HG03520 (cell line): ENCODE results near the gene DDTL.

Experiments
- ATAC-seq: cut with Tn5 transposase; IDR thresholded peaks from one replicate; pipeline ENCODE4 v1.9.1; 2021; ENCODE audit warnings: mild to moderate bottlenecking, moderate library complexity; ENCODE audit not compliant: unreplicated experiment

The DDTL gene

GRCh38 chr22:24005201-24005600 is 38.5 kb downstream of the DDTL start, which contains the start of gene GSTT4:
Gene GSTT4, minus strand, starts transcription at chr22:24005453. Its CDS starts 97 bp downstream, at chr22:24005356.
- no peak for ATAC-seq

DNA sequence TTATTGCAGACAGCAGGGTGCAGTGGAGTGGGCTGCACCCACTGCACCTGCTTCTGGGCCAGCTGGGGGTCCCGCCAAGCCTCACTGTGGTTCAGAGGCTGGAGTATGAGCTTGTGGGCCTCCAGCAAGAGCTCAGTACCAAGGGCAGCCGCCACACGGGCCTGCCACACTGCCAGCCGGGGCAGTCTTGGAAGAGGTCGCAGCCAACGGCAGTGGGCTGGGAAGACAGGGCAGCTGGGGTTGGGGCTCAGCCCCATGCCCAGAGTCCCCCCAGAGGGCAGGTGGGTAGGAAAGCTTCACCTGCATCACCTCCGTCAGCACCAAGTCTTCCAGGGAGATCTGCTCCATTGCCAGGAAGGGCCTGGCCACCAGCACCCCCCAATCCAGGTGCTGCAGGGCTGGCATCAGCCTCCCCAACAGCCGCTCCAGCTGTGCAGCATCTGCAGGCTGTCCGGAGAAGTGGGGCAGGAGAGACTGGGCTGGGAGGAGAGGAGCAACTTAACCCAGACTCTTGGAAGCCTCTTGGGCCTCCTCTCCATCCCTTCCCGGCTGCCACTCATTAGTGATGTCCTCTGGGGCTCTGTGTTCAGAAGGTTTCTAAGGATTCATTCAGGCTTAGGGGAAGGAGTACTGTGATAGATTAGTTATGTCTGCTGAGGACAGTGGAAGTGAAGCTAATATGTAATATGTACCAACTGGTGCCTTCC is 39.7 kb downstream of the DDTL start:
- no peak for ATAC-seq

DNA sequence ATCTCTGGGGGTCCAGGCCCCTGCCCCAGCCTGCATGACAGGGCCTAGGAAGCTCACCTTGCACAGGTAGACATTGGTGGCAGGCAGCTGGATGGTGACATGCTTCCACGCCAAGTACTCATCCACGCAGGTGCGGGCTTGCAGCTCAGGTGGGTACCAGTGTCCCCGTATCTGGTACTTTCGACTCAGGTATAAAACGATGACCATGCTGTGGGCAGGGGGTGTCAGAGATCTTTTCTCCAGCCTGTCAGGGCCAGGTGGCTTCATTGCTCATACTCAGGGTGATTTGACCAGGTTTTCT is 40.2 kb downstream of the DDTL start:
- no peak for ATAC-seq

GRCh38 chr22:24007253-24008021 is 40.7 kb downstream of the DDTL start:
- ATAC-seq: no peak

DNA sequence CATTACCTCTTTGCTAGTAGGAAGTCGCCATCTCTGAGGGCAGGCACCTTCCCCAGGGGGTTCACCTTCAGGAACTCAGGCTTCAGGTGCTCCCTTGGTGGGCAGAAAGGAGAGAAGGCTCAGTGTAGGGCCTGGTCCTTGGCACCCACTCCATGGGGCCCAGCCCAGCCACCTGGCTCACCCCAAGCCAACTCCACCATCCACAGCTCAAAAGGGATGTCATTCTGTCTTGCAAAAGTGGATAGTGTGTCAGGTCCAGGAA is 41.3 kb downstream of the DDTL start:
- ATAC-seq: no peak

DNA sequence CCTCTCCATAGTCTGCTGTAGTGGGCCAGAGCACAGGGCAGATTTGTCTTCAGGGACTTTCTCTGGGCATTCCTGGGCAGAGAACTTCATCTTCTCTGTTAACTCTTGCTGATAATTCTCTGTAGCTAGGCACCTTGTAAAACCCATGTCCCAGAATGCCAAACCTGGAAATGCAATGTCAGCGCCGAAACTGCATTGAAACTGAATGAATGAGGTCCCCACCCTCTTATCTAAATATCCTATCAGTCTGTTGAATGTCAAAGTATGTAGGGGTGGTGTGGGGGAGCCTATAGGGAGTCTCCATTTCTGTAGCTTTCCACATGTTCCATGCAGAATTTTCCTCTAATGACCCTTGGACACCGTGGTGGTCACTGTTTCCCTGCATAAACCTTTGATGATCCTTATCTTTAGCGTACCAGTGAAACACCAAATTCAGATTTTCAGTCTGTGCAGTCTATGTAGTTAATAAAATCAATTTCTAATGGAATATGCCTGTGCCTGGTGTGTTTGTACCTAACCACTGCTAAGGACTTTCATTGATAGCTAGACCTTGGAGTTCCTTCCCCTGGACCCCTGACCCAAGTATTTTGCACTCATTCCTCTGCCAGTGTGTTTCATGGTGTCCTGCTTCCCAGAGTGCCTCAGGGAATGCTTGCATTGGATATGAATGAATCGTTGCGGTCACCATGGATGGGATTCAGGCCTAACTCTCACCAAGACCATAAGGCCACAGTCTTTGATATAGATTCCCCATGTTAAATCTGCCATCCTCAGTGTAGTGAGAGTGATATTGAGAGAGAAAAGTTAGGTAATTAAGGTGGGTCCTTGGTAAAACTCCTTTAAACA is 41.9 kb downstream of the DDTL start:
- no peak for ATAC-seq

DNA sequence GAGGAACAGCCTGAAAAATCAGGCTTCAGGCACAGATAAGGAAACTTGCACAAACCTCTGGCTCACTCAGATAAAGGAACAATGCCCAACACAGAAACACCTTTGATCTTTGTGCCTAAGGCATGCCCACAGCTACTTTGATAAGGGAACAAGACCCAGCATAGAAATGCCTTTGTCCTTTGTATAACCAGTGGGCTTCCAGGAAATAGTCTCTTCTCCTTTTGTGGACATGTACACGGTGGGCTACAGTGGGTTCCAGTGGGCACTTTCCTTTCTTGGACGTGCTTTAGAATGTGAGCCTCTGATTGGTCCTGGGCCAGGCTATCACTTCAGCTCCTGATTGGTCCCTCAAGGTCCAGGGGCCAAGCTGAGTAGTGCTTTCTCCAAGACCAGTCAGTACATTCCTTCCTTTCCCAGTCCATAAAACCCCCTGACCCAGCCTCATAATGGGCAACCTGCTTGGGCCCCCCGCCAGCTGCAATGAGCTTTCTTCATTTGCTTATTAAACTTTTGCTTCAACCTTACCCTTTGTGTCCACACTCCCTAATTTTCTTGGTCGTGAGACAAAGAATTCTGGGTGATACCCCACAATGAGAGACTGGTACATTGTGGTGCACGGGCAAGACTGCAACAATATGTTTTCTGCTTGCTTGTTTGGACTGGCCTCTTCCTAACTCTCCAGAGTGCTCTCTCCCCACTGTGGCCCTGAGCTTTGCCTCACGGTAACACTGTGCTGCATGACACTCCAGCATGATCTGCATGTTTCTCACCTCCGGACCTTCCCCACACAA is 42.7 kb downstream of the DDTL start:
- ATAC-seq: no peak

DNA sequence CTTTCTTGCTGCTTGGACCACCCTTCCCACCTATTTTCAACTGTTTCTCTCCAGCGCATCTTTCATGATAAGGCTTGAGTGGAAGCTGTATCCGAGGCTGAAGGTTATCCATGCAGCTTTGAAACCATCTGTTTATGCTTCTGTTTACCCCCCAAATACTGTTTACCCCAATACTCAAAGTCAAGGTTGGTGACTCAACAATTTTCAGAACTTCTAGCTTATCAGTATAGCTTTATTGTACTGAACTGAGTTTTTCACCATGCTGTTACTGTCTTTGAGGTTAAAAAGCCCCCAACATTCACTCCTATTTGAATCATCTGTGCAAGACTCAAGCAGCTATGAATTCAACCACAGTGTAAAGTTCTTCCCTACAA is 43.3 kb downstream of the DDTL start:
- no peak for ATAC-seq

- ATAC-seq: peak; percentile 4
Measured at GRCh38 chr22:24011735-24012068, 45.0 kb downstream of the DDTL start.

DNA sequence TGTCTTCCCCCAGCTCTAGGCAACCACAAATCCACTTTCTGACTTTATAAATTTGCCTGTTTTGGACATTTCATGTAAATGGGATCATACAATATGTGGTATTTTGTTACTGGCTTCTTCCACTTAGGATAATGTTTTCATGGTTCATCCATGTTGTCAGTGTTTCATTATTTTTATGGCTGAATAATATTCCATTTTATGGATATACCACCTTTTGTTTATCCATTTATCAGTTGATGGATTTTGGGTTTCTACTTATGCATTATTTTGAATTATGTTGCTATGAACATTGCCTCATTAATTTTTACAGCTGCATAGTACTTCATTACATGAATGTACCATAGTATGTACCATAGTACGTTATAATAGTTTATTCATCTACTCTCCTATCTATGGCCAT is 49.5 kb downstream of the DDTL start:
- ATAC-seq: no peak

- no peak for ATAC-seq
Measured at GRCh38 chr22:24021304-24021703, 54.6 kb downstream of the DDTL start.
